GM18508 (cell line): ENCODE results near the gene ARHGAP8.

Experiments
- ATAC-seq: cut with Tn5 transposase; IDR thresholded peaks from one replicate; pipeline ENCODE4 v1.9.1; 2021; ENCODE audit warnings: moderate number of reproducible peaks; ENCODE audit not compliant: insufficient read depth, unreplicated experiment

Gene ARHGAP8

GRCh38 chr22:44880610-44881290, 128.4 kb downstream of the ARHGAP8 start:
- no peak for ATAC-seq

GRCh38 chr22:44881624-44882023, 129.2 kb downstream of the ARHGAP8 start:
- ATAC-seq, result no peak

GRCh38 chr22:44882226-44882905, 130.0 kb downstream of the ARHGAP8 start:
- ATAC-seq, result no peak

- ATAC-seq, result no peak
Measured at GRCh38 chr22:44883011-44883421, 130.6 kb downstream of the ARHGAP8 start.

GRCh38 chr22:44884562-44884961, 132.2 kb downstream of the ARHGAP8 start:
- no peak for ATAC-seq

- ATAC-seq, result no peak
Measured at GRCh38 chr22:44884968-44885805, 132.8 kb downstream of the ARHGAP8 start.

GRCh38 chr22:44885806-44886360, 133.5 kb downstream of the ARHGAP8 start:
- no peak for ATAC-seq

- ATAC-seq, result no peak
Measured at GRCh38 chr22:44887941-44888366, 135.6 kb downstream of the ARHGAP8 start.

- no peak for ATAC-seq
Measured at GRCh38 chr22:44888491-44889254, 136.3 kb downstream of the ARHGAP8 start.

GRCh38 chr22:44889255-44889878, 137.0 kb downstream of the ARHGAP8 start:
- no peak for ATAC-seq

GRCh38 chr22:44890416-44891292, 138.3 kb downstream of the ARHGAP8 start:
- no peak for ATAC-seq

GRCh38 chr22:44891293-44891747, 138.9 kb downstream of the ARHGAP8 start:
- no peak for ATAC-seq

- no peak for ATAC-seq
Measured at GRCh38 chr22:44891791-44892190, 139.4 kb downstream of the ARHGAP8 start.

GRCh38 chr22:44892243-44892642, 139.9 kb downstream of the ARHGAP8 start:
- ATAC-seq, result no peak

GRCh38 chr22:44892803-44893730, 140.7 kb downstream of the ARHGAP8 start:
- no peak for ATAC-seq

GRCh38 chr22:44893731-44894080, 141.3 kb downstream of the ARHGAP8 start:
- no peak for ATAC-seq

GRCh38 chr22:44894321-44894720, 141.9 kb downstream of the ARHGAP8 start:
- no peak for ATAC-seq

GRCh38 chr22:44894782-44895181, 142.4 kb downstream of the ARHGAP8 start:
- ATAC-seq, result no peak
